ENCODE results near the gene PPP1CC.
A peak's percentile ranks its signal among the peaks of the same experiment; 100 is the strongest.
"Not testable (repeated sequence)": the region's sequence is repeated elsewhere in the genome, so short reads cannot be mapped to it uniquely, and the experiment has no call there.

PPP1CC gene

DNA sequence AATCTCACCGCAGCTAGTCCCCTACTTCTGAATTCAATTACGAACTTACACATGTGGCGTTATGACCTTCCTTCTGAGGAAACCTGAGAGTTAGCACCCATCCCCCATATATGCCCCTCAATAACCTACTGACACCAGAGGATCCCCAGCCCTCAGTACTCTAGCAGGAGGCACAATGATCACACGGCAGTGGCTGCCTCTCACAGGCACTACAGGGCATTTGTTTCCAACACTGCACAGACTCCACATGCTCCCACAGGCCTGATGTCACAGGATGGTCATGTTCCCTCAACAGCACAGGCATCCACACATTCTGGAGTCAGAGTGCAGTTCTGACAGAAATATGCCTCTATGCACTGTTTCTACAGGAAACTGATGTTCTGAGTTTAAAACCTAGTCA lies 17.4 kb downstream of the PPP1CC start:
- DNase-seq (ENCODE audit: low read depth): no peak

DNA sequence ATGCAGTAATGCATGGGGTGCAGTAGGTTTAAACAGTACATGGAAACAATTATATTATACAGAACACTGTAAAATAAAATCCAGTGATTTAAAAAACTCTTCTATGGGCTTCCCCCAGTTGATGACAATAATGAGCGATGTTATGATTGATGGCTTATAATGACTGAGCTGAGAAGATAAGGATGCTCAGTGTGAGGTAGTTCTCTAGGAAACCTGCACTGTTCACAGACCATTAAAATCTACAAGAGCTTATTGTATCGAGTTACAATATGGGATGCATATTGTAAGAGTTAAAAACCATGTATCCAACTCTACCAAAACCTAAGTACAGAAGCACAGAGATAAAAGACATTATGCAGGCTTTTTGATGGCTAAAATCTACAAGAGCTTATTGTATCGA lies 19.8 kb downstream of the PPP1CC start:
- DNase-seq (ENCODE audit: low read depth): not testable (repeated sequence)

DNA sequence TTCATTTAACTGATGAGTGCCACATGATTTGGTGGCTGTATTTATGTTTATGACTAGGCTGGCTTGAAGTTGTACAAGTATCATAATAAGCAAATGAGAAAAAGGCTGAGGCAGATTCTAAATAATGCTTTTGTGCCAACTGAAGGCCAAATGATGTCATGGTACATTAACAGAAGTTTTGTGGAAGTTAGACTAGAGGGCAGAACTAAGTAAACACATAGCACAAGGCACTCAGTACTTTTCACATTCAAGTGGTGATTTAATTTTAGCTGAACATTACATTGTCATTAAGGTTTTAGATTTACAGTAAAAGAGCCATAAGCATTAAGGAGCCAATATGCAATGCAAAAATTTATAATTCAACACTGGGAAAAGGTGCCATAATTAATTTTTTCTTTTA lies 21.1 kb downstream of the PPP1CC start:
- DNase-seq (ENCODE audit: low read depth): no peak

GRCh38 chr12:110720516-110720915 lies 22.2 kb downstream of the PPP1CC start:
- no peak for DNase-seq (ENCODE audit: low read depth)

- DNase-seq (ENCODE audit: low read depth): no peak
These were observed 24.3 kb downstream of the PPP1CC start for GRCh38 chr12:110718222-110718908.

- no peak for DNase-seq (ENCODE audit: low read depth)
These were observed 25.7 kb downstream of the PPP1CC start for GRCh38 chr12:110717037-110717436.

GRCh38 chr12:110708917-110709316 lies 33.8 kb downstream of the PPP1CC start:
- DNase-seq (ENCODE audit: low read depth): no peak

- no peak for DNase-seq (ENCODE audit: low read depth)
These were observed 37.4 kb downstream of the PPP1CC start for GRCh38 chr12:110705309-110705708.

GRCh38 chr12:110704750-110705149 lies 37.9 kb downstream of the PPP1CC start:
- no peak for DNase-seq (ENCODE audit: low read depth)

- no peak for DNase-seq (ENCODE audit: low read depth)
These were observed 38.5 kb downstream of the PPP1CC start for GRCh38 chr12:110704231-110704630.

GRCh38 chr12:110702081-110702480 lies 40.6 kb downstream of the PPP1CC start:
- DNase-seq (ENCODE audit: low read depth): no peak

GRCh38 chr12:110699591-110700445 lies 42.9 kb downstream of the PPP1CC start:
- no peak for DNase-seq (ENCODE audit: low read depth)

DNA sequence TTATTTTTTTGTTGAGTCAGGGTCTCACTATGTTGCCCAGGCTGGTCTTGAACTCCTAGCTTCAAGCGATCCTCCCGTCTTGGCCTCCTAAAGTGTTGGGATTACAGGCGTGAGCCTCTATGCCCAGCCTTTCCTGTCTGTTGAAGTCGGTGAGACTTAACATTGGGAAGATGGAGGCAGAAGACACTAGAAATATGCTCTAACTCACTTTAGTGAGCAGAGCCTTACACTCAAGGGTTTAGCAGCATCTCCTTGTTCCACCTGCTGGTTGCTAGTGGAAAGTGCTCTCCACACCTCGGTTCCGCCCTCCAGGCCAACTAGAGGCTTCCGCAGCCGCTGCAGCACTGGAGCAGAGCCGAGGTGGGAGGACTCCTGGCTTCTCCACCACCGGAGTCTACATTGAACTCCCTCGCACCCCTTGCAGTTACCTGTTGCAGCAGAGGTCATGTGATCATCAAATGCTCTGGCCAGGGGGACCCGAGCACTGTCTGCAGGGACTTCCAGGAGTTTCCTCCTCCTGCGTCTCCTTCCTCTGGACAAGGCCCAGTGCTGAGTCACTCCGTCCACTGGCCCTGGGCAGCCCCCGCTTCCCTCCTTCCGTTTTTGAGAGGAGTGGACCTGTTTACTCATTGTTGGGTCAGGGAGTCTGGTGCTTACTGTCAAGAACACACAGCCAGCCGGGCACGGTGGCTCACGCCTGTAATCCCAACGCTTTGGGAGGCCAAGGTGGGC lies 44.4 kb downstream of the PPP1CC start:
- peak; percentile 37 for DNase-seq (ENCODE audit: low read depth)

- no peak for DNase-seq (ENCODE audit: low read depth)
These were observed 45.5 kb downstream of the PPP1CC start for GRCh38 chr12:110697236-110697635.

- DNase-seq (ENCODE audit: low read depth): no peak
These were observed 46.4 kb downstream of the PPP1CC start for GRCh38 chr12:110696283-110696682.

DNA sequence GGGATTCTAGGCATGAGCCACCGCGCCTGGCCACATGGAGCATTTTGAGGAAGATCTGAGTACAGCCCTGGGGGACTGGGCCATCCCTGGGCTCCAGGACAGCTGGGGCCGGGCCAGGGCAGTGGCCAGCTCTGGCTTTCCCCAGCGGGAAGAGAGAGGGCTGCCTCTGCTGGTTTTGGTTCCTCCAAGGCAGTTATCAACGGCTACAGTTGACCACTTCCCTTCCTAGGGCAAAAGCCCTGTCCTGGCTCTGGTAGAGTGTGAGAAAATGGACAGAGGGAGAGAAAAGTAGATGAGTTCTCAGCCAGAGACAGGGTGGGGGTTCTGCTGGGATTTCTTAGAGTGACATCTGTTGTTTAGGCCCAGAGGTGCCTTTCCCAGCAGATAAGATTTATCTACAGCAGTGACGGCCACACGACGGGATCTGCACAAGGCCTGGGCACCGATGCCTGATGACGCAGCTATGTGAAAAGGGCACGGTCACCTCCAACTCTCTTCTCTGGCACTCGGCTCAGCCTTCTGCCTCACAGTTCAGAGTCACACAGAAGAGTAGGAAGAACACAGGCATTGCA lies 48.3 kb downstream of the PPP1CC start:
- DNase-seq (ENCODE audit: low read depth): no peak

DNA sequence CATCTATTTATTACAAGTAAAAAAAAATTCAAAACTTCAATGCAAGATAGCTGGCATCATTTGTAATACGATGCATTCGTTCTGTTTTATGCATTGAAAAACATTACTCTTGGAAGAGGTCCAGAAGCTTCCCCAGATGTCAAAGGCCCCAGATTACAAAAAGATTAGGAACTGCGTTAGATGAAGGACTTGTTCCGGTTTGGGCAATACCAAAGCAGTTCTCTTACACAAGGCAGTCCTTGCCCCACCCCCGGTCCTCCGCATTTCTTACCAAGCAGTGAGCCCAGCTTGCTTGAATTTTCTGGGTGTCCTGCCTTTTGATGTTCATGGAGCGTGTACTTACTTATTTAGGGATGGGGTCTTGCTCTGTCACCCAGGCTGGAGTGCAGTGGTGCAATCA lies 49.0 kb downstream of the PPP1CC start:
- DNase-seq (ENCODE audit: low read depth): no peak

DNA sequence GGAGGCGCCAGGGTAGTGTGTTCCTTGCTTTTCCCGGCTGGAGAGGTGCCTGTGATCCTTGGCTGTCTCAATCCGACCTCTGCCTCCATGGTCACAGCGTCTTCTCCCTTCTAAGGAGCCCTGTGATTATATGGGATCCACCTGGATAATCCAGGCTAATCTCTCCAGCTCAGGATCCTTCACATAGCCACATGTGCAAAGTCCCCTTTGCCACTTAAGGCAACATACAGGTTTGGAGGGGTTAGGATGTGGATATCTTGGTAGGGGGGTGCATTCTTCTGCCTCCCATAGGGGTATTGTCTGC lies 52.6 kb downstream of the PPP1CC start:
- no peak for DNase-seq (ENCODE audit: low read depth)

- peak; percentile 13 for DNase-seq (ENCODE audit: low read depth)
These were observed 53.2 kb downstream of the PPP1CC start for GRCh38 chr12:110689281-110690126.

DNA sequence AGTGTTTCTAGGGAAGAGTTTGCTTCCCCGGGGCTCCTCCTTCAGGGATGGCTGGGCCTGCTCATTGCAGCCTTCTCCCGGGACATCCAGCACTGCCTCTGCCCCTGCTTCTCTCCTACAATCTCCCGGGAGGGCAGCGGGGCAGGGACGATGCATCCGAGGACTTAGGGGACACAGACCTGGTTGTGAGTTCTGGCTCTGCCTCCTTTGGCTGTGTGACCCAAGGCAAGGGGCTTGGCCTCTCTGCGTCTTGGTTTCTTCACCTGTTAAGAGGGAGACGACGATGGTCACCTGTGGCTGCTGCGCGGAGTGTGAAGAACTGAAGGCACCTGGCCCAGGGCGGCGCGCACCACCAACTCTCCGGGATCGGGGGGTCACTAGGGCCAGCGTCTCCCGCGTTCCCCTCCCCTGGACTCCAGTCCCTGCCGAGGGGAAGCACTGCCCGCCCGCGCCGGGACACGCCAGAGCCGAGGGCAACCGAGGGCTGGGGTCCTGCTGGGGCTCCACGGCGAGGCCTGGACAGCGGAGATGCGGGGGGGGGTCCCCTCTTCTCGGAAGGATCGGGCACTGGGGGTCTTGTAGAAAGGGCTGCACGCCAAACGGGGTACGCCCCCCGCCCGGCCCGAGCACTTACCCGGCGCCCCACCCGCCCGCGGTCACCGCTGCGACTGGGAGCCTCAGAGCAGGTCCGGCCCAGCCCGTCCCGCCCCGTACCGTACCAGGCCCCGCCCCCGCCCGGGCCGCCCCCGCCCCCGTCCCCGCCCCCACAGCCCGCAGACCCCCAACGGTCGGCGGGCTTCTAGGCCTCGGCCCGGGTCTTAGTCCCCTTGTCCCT lies 54.0 kb downstream of the PPP1CC start, which contains the start of gene HVCN1:
TSS of gene HVCN1 (minus strand) at position 670 of the 835 bp plus-strand sequence. CDS start 5,870 bp downstream, outside the sequence.
- no peak for DNase-seq (ENCODE audit: low read depth)

Data from stimulated activated CD8-positive, alpha-beta memory T cell treated with anti-CD3 and anti-CD28 coated beads, Interleukin-15, amount 100 ng/mL, for 24 hours (primary cell).